ENCODE data around the gene TMPRSS11F.
"Not testable (repeated sequence)": the region's sequence is repeated elsewhere in the genome, so short reads cannot be mapped to it uniquely, and the experiment has no call there.

Gene TMPRSS11F

DNA sequence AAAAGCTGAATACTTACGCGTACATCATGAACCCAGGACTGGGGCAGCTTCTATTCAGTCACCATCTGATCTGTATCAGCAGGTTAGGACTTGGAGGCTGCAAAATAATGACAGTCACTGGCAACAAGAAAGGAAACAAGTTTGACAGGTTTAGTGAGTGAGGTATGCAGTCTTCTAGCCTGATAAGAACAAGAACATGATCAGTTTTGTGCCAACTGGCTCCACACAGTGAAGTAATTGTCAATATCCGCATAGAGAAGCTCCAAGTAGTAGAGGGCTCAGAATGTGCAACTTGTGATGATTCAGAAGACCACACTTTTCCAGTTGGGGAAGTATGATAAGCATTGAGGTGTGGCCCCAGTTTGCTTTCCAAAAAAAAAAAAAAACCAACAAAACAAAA, at the start of gene TMPRSS11F:
Gene TMPRSS11F, minus strand, starts transcription at position 77 of the 400 bp plus-strand sequence. Its CDS starts 49 bp downstream, at position 28.
- DNase-seq = no peak

GRCh38 chr4:68176904-68177303, 47.2 kb upstream of the TMPRSS11F start:
- no peak for DNase-seq

DNA sequence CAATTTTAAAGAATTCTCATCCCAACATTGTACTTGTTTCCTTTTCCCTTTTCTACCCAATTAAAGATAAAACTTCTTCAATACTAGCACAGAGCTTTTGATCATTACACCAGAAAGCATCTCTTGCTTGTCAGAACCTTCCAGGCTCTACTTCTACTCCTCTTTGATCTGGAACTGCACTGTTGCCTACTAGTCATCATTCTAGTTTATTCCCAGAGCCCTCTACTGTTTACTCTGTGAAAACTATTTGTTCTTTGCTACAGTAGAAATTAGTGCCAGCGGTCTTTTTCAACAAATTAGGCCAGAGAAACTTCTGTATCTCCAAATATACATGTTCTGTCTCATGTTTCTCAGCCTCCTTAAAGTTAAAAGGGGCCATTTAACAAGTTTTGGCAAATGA, 46.8 kb upstream of the TMPRSS11F start:
- DNase-seq = no peak

- DNase-seq = peak; percentile 13
Observed at GRCh38 chr4:68175562-68176155, 46.0 kb upstream of the TMPRSS11F start.

GRCh38 chr4:68174389-68174788, 44.7 kb upstream of the TMPRSS11F start:
- not testable (repeated sequence) for DNase-seq

DNA sequence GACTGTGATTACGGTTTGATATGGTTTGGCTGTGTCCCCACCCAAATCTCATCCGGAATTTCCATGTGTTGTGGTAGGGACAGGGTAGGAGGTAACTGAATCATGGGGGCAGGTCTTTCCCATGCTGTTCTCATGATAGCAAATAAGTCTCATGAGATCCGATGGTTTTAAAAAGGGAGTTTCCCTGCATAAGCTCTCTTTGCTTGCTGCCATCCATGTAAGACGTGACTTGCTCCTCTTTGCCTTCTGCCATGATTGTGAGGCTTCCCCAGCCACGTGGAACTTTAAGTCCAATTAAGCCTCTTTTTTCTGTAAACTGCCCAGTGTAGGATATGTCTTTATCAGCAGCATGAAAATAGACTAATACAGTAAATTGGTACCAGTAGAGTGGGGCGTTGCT, 42.5 kb upstream of the TMPRSS11F start:
- not testable (repeated sequence) for DNase-seq

GRCh38 chr4:68167706-68168105, 38.0 kb upstream of the TMPRSS11F start:
- DNase-seq = no peak

- DNase-seq = no peak
Observed at GRCh38 chr4:68167166-68167565, 37.5 kb upstream of the TMPRSS11F start.

- DNase-seq = no peak
Observed at GRCh38 chr4:68163754-68164153, 34.1 kb upstream of the TMPRSS11F start.

GRCh38 chr4:68162196-68162595, 32.5 kb upstream of the TMPRSS11F start:
- no peak for DNase-seq

DNA sequence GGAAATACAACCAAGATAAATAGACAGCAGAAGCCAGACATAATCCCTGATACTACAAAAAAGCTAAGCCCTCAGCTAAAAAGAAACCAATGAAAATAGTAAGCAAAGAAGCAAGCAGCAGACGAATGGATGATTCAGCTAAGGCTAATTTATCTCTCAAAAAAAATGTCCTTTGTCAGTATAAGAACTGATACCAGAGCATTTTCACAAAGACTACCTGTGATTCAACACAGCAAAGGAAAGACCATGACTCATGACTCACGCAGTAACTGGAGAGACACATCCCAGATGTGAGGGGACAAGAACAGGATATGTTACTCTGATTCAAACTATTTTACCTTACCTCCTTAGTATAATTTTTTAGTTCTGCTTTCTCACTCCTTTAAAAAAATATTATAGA, 22.7 kb upstream of the TMPRSS11F start:
- DNase-seq = no peak

DNA sequence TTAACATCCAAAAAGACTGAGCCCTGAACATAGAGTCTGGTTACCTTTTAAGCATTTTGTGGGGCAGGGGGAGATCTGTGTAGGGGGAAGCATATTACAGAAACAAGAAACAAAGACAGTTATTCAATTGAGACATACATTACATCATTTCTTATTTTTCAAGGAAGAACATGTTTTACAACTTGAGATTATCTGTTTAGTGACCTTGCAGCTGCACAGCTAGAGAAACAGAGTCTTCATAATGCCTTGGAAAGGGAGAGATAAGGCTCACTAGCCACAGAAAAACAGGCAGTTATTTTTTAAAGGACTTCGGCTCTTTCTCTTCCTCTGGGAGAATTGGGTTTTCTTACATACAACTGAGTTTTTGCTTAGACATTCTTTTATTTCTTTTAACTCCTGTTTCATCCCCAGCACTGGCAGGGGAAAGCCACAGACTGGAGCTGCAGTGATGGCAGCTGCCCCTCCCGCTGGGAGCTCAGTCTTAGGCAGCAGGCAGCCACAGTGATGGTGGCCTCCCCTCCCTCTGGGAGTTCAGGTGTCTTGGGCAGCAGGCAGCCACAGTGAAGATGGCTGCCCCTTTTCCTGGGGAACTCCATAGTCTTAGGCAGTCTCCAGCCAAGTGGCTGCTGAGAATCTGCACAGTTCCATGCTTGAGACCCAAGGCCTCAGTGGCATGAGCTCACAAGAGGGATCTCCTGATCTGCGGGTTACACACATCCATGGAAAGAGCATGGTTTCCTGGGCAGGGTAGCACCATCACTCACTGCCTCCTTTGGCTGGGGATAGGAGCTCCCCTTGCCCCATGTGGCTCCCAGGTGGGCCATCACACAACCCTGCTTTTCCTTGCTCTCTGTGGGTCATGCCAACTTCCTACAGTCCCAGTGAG, 19.4 kb upstream of the TMPRSS11F start:
- no peak for DNase-seq

GRCh38 chr4:68147079-68147478, 17.4 kb upstream of the TMPRSS11F start:
- no peak for DNase-seq

DNA sequence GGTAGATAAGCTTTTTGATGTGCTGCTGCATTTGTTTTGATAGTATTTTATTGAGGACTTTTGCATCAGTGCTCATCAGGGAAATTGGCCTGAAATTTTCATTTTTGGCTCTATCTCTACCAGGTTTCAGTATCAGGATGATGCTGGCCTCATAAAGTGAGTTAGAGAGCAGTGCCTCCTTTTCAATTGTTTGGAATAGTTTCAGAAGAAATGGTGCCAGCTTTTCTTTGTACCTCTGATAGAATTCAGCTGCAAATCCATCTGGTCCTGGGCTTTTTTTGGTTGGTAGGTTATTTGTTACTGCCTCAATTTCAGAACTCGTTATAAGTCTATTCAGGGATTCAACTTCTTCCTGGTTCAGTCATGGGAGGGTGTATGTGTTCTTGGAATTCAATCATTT, 15.6 kb upstream of the TMPRSS11F start:
- no peak for DNase-seq

- no peak for DNase-seq
Observed at GRCh38 chr4:68141852-68142251, 12.2 kb upstream of the TMPRSS11F start.

GRCh38 chr4:68132342-68132741, 2.7 kb upstream of the TMPRSS11F start:
- DNase-seq = no peak

DNA sequence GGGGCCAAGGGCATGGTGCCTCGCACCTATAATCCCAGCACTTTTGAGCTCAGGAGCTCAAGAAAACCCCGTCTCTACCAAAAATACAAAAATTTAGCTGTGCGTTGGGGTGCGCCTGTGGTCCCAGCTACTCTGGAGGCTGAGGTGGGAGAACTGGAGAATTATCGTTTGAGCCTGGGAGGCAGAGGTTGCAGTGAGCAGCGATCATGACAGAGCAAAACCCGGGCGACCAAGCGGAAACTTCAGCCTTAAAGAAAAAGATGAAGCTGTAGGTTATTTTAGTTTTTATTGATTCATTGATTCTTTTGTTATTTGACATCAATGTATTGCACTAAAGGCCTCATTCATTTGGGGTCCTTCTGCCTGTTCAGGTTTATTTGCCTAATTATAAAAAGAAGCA, 5.4 kb downstream of the TMPRSS11F start:
- no peak for DNase-seq

GRCh38 chr4:68123525-68123924, 6.1 kb downstream of the TMPRSS11F start:
- DNase-seq = no peak

DNA sequence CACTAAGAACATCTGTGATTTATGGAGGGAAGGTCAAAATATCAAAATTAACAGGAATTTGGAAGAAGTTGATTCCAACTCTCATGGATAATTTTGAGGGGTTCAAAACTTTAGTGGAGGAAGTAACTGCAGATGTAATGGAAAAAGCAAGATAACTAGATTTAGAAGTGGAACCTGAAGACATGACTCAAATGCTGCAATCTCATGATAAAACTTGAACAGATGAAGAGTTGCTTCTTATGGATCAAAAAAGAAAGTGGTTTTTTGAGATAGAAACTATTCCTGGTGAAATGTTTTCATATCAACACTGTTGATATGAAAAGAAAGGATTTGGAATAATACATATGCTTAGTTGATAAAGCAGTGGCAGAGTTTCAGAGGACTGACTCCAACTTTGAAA, 9.7 kb downstream of the TMPRSS11F start:
- no peak for DNase-seq

GRCh38 chr4:68110441-68110840, 19.2 kb downstream of the TMPRSS11F start:
- DNase-seq = no peak

DNA sequence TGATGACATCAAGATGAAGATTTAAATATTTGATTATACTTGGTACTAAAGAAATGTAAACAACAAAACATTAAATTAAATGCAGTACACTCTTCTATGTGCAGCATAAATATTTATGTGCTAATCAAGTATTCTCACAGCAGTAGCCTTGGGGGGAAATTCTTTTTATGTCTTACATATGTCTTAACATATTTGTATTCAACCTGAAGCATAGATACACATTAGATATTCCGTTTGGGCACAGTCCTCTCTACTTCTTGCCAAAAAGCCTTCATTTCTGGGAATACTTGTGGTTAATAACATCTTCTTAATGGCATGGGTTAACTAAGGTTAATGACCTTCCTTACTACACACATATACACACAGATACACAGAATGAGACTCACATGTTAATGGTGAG, 19.8 kb downstream of the TMPRSS11F start:
- no peak for DNase-seq

- no peak for DNase-seq
Observed at GRCh38 chr4:68082758-68083157, 46.9 kb downstream of the TMPRSS11F start.

GRCh38 chr4:68079928-68080327, 49.7 kb downstream of the TMPRSS11F start:
- DNase-seq = no peak

GRCh38 chr4:68077737-68078136, 51.9 kb downstream of the TMPRSS11F start:
- DNase-seq = no peak

Measured in CD4-positive, alpha-beta T cell treated with Interleukin-4 for 4 hours (primary cell).